Nucleus accumbens (tissue), 56 donors: ENCODE data around the gene FAM217A.
"Not testable (repeated sequence)": the region's sequence is repeated elsewhere in the genome, so short reads cannot be mapped to it uniquely, and the experiment has no call there.

ENCODE experiments used
- DNase-seq, 56 donors: peaks; one replicate each; lab custom pipeline; 2025; lab: John Stamatoyannopoulos, UW

Gene FAM217A

DNA sequence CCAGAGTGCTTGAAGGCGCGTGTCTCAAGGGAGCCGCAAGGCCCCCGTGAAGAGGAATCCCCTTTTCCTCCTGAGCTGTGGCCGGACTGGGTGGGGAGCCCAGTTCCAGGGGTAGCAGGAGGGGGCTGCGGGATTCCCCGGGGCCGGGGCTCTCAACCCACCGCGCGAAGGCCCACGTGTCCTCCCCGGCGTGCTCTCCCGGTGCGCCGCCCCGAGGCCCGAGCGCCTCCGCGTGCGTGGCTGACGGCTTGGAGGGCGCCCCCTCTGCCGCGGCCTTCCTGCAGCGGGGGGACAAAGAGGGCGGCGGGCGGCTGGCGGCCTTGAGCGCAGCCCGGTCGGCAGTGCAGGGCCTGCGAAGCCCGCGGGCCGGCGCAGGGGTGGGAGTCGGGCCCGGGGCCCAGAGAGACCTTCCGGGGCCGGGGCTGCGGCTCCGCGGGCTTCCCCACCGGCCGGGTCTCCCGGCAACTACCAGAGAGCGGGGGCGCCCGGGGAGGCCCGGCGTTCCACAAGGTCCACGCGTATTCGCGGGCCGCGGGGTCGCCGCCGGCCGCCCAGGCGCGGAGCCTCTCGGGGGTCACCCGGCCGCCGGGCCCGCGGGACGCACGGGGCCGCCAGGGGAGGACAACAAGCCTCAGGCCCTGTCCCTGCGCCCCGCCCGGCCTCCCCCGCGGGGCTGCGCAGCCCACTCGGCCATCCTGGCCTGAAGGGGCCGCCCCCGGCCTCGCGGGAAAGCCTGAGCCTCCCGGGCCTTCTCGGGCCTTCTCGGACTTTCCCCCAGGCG lies at the start of gene FAM217A:
FAM217A (minus strand) TSS at position 447 of the 781 bp plus-strand sequence. CDS start 1,723 bp downstream, outside the sequence.
- no peak for DNase-seq

- DNase-seq, result no peak
These were observed 49.1 kb upstream of the FAM217A start for GRCh38 chr6:4128072-4128471.

DNA sequence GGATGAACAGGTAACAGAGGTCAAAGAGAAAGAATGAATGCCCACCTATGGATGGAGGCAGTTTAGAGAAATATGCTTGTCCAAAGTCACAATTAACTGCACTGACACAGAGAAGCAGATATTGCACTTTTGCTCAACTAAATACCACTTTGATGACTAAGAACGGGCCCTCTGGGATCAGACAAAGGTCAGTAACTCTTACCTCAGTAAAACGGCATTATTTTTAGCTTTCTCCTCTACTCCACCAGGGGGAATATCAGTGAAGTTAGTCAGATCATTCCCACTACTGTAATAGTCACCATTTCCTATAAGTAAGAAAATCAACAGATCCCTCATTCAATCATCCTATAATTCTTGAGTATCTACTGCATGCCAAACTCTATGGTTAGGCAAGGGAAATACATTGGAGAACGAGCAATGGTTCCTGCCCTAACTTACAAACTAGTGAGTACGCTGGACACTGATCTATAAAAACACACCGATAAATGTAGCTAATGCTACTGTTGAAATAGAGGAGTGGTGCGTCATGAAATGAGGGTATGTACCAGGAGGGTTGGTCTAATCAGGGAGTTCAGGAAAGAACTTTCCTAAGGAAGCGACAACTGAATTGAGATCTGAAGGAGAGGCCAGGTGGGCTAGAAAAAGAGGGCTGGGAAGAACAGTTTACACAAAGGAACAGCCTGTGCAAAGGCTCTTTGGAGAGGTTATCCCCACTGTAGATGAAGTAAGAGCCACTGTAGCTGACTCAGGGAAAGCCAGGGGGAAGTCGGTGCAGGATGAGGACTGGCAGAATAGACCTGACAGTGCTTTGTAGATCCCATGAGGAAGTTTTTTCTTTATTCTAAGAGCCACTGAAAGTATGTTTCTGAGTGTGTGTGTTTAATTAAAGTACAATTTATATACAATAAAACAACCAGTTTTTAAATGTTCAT lies 47.3 kb upstream of the FAM217A start:
- DNase-seq, result no peak

GRCh38 chr6:4125500-4125899 lies 46.6 kb upstream of the FAM217A start:
- DNase-seq, result no peak

DNA sequence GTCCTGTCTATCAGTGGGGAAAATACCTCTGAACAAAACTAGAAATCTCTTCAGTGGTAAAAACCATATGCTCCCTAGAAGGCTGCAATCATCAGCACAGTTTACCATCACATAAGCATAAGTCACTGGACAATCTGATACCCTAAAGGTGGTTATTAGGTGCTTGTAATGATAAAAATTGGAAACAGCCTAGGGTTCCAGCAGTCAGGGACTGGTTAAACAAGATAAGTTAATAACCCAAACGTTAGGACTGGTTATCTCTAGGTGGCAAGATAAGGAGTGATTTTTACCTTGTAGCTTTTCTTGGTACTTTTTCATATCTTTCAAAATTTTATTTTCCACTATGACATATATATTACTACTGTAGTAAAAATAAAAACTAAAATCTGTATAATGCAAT lies 45.4 kb upstream of the FAM217A start:
- DNase-seq, result no peak

DNA sequence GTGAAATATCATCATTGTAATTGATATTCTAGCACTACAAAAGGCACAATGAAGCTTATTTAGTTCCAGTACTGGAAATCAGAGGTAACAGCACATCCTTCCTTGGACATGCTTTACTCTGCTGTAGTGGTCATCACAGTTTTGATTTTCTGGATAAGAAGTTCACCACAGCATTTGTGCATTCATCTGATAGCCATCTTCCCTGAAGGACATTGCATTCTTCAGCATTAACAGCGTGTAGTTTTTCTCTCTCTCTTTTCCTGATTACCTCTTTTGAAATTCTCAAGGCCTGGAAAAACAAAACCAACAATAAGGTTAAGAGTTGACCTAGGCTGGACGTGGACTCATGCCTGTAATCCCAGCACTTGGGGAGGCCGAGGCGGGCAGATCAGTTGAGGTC lies 36.8 kb upstream of the FAM217A start:
- no peak for DNase-seq

- no peak for DNase-seq
These were observed 35.2 kb upstream of the FAM217A start for GRCh38 chr6:4114123-4114522.

DNA sequence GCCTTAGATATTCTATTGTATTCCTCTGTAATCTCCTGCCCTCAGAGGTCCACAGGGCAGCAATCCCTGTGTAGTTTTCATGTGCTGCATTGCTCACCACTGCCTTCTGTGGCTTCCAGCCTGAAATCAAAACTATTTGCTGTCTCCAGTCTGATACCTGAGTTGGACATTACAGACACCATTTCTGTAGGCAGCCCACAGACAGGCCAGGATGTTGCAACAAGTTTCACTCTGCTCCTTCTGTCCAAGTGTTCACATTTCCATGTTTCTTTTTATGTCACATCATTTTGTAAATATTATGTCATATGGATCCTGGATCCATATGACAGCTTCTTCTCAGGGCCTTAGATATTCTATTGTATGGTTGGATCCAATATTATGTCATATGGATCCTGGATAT lies 34.7 kb upstream of the FAM217A start:
- DNase-seq, result no peak

- DNase-seq, result no peak
These were observed 33.4 kb upstream of the FAM217A start for GRCh38 chr6:4112366-4112765.

GRCh38 chr6:4109363-4109815 lies 30.5 kb upstream of the FAM217A start:
- not testable (repeated sequence) for DNase-seq

GRCh38 chr6:4108561-4109093 lies 29.7 kb upstream of the FAM217A start:
- DNase-seq, result no peak

DNA sequence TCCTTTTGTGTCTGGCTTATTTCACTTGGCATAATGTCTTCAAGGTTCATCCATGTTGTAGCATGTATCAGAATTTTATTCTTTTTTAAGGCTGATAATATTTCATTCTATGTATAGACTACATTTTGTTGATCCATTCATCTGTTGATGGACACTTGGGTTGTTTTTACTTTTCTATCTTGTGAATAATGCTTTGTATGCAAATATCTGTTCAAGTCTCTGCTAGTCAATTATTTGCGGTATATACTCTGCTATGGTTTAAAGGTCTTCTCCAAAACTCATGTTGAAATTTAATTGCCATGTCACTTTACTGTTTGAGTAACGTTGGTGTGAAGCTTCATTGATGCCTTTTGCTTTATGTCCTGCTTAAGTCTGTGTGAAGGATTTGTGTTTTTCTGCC lies 28.9 kb upstream of the FAM217A start:
- no peak for DNase-seq

DNA sequence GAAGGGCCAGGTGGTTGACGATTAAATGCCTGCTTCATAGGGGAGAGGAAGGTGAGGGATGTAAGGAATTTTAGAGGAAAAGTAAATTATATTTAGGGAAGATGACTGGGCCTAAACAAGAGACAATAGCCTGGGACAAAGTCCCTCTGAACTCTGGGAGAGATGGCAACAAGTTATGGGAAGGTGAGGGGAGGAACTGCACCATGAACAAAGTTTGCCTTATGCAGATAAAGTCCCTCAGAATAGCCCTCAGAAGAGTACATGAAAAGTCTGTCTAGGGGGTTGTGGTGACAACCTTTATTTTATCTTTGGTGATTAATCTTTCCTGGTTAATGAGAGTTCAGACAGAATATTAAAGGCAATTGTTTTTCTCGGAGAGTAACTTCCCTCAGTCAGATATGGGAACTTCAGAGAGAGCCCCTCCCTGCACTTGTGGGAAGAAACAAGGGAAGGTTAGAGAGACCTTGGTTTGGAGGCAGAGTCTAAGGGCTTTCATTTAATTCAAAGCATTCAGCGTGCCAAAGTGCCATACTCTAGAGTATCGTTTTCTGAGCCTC lies 27.1 kb upstream of the FAM217A start:
- DNase-seq, result no peak

DNA sequence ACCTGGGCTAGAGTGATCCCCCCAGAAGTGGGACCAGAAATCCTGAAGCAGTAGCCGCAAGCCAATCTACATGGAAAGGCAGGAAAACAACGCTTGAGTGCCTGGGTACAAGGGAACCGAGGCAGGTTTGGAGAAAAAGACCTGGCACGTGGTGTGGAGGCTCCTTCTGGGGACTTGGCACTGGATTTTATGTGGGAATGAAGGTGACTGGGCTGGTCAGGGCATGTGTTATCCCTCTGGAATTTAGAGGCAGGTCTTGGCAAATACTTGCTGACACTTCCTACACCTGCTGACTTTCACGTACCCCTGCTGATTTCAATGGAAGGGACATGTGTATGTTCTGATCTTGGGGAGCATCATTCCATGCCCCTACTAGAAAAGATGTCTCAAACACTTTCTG lies 25.0 kb upstream of the FAM217A start:
- no peak for DNase-seq

DNA sequence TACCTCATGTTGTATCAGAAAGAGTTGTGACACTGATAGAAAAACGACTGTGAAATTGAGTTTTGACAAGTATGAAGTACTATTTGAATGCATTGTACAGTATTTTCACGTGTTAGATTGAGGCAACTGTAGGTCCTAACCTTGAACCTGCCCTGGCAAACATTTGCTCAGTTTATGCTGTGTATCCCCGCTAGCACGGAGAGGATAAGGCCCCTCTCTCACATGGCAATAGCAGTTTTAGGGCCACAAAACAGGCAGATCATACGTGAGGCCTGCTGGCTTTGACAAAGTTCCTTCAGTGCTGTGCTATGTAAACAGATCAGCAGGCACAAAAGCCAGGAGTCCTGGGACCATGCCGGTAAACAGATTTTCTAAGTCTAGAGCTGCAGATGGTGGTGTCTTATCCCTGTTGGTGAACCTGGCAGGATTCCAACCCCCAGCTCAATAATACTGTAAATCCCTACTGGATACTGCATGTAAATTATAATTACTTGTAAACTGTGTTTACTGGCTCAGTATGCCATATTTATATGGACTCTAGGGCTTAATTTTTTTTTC lies 23.8 kb upstream of the FAM217A start:
- DNase-seq, result no peak

DNA sequence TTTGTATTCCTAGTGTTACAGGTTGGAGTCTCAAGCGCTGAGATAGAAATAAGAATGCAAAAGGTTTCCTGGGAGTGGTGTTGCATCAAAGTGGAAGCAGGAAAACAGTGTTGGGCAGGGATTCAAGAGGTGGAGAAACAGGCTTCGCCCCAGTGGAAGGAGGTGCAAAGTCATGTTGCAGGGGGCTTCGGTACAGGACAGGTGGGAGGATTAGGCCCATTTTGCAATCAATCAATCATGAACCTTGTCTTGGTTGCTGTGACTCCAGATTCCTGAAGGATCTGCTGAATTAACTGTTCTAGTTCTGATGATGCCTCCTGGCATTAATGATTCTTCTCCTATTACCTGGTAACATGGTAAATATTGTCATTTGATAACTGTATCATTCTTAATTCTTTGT lies 22.4 kb upstream of the FAM217A start:
- DNase-seq, result no peak

- no peak for DNase-seq
These were observed 21.7 kb upstream of the FAM217A start for GRCh38 chr6:4100655-4101054.

- peak in 1 of 56 donors; percentile 4 for DNase-seq
These were observed 14.4 kb upstream of the FAM217A start for GRCh38 chr6:4093288-4093687.

- no peak for DNase-seq
These were observed 13.0 kb upstream of the FAM217A start for GRCh38 chr6:4091941-4092340.

DNA sequence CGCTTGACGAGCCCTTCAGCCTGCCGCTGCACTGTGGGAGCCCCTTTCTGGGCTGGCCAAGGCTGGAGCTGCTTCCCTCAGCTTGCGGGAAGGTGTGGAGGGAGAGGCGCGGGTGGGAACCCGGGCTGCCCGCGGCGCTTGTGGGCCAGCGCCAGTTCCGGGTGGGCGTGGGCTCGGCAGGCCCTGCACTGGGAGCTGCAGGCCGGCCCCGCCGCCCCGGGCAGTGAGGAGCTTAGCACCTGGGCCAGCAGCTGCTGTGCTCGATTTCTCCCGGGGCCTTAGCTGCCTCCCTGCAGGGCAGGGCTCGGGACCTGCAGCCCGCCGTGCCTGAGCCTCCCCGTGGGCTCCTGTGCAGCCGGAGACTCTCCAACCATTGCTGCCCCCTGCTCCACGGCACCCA lies 11.1 kb upstream of the FAM217A start:
- not testable (repeated sequence) for DNase-seq

DNA sequence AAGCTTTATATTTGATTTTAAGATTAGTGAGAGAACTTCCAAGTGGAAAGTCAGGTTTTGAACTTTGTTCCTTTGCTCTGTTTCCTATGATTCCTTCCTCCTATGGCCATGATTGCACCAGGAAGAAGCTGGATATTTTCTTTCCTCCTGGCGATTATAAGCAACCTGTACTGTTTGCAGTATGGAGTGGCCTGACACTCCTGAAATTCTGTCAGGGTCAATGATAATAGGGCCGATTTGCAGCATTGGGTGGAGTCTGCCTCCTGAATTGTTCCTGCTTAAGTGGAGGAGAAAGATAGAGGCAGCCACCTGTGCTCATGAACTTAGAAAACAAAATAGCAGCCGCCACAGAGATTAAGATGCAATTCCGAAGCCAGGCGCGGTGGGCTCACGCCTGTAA lies 9.8 kb upstream of the FAM217A start:
- no peak for DNase-seq
